Natural killer cell (primary cell): ENCODE measurements around the gene YBX2. TPM values are rescaled to one million over a fixed set of nuclear protein-coding genes. Genes with fewer than 3 reads are reported as not detected.

ENCODE experiments used
- ATAC-seq, 3 donors: fragments of 150-1000 bp in 2 of 3; fragments of 200-7000 bp in 1 of 3; cut with Tn5 transposase; 1 replicate in 1 of 3; 2 replicates in 2 of 3; pipeline ENCODE4 v1.10.0; 2021; ENCODE audit warnings: mild to moderate bottlenecking in 2 of 3, moderate library complexity in 2 of 3
- DNase-seq, 2 donors: peaks; one replicate each; pipeline versions ENCODE4 v3.0.0 to v3.0.0-alpha.2; 2013 to 2021; ENCODE audit warnings: mixed read lengths in 1 of 2
- H3K27ac ChIP-seq: one replicate; pipeline ENCODE4 v1.5.1; 2013; ENCODE audit warnings: mild to moderate bottlenecking, low read length
- H3K27me3 ChIP-seq: one replicate; pipeline ENCODE4 v1.6.1; 2013; ENCODE audit warnings: low read length; ENCODE audit not compliant: control insufficient read depth, insufficient read depth
- H3K36me3 ChIP-seq: one replicate; pipeline ENCODE4 v1.6.1; 2013; ENCODE audit warnings: low read length; ENCODE audit not compliant: control insufficient read depth, insufficient read depth
- H3K4me1 ChIP-seq: one replicate; pipeline ENCODE4 v1.6.1; 2013; ENCODE audit warnings: low read length; ENCODE audit not compliant: control insufficient read depth, insufficient read depth
- H3K4me3 ChIP-seq: one replicate; pipeline ENCODE4 v1.5.1; 2013; ENCODE audit warnings: low read length
- H3K9me3 ChIP-seq: one replicate; pipeline ENCODE4 v1.6.1; 2013; ENCODE audit warnings: low read length; ENCODE audit not compliant: control insufficient read depth, insufficient read depth
- H3K27ac Mint-ChIP-seq, 2 donors: one replicate each; pipeline ENCODE4 v1.8.0; 2022; ENCODE audit warnings: mild to moderate bottlenecking in 2 of 2, mixed read lengths in 2 of 2, moderate library complexity in 1 of 2
- H3K27me3 Mint-ChIP-seq, 2 donors: one replicate each; pipeline ENCODE4 v1.8.0; 2022; ENCODE audit warnings: low read depth in 2 of 2, mixed read lengths in 2 of 2
- H3K36me3 Mint-ChIP-seq: one replicate; pipeline ENCODE4 v1.8.0; 2022; ENCODE audit warnings: mixed read lengths
- H3K4me1 Mint-ChIP-seq, 2 donors: one replicate each; pipeline ENCODE4 v1.8.0; 2022; ENCODE audit warnings: mixed read lengths in 2 of 2
- H3K4me3 Mint-ChIP-seq: one replicate; pipeline ENCODE4 v1.8.0; 2022; ENCODE audit warnings: mild to moderate bottlenecking, moderate library complexity, mixed read lengths
- H3K9me3 Mint-ChIP-seq, 2 donors: one replicate each; pipeline ENCODE4 v1.8.0; 2022; ENCODE audit warnings: mixed read lengths in 2 of 2
- WGBS: methylation state at CpG from one replicate; pipeline ENCODE4 v1.1.7; 2013; ENCODE audit warnings: missing lambda C conversion rate; ENCODE audit not compliant: insufficient coverage; 5-methylcytosine and 5-hydroxymethylcytosine counted together
- intact Hi-C: fragments of 100-400 bp; cut with micrococcal nuclease; formaldehyde crosslinking; loops from one replicate; pipeline ENCODE4 v1.14.2; 2022
- total RNA-seq, 4 donors: library from RNA; stranded (reverse); fragments of 120-200 nt in 1 of 4; gene quantifications; one replicate each; pipeline versions ENCODE4 v1.2.3 to v1.2.4, GENCODE V29; 2013 to 2022
- TF ChIP-seq, protein P1 (sequence below): fragments of 200-600 bp; IDR thresholded peaks from one replicate; pipeline ENCODE4 v1.8.0; 2022; ENCODE audit warnings: antibody characterized with exemption

Gene YBX2
- total RNA-seq, 3 donors from 2014 or later (not counting 1 experiment from before 2014, with no cell fraction given): 0.05 TPM; not detected in 2

DNA sequence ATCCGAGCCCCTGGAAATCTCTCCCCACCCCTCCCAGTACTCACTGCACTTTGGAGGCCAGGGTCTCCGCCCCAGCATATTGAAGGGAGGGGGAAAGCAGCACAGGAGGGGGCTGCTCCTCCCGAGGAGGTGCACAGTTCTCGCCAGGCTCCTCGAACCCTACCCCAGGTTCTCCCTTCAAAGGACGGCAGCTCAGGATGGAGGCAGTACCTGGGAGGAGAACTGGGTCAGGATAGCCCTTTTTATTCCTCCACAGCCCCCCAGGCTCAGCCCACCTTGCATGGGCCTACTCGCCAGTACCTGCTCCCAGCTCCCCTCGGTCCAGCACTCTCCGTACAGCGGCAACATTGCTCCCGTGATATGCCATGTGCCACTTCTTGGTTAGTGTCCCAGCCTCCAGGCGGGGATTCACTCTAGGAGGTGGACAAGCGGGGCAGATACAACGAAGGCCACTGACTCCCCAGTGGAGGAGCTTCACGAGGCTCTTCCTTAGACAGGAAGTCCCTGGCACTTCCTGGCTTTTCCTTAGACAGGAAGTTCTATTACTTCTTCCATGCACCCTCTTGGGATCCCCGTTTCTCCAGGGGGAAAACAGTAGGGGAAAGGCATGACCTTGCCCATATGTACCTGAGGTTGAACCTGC, 22.8 kb upstream of the YBX2 start:
- Mint-ChIP-seq H3K27ac (peak overlapping the region; percentile 56 to 99), H3K27me3 (no peaks in the 10 kb centered on the region), H3K4me1 (peaks cover 17 to 35% of the 10 kb centered on the region in 2 donors), H3K9me3 (no peaks in the 10 kb centered on the region), H3K36me3 (no peaks in the 10 kb centered on the region), H3K4me3 (peak overlapping the region; percentile 49)
- intact Hi-C loops: no loop called here
- DNase-seq: no peak
- H3K4me3 ChIP-seq: no peak overlapping the region
- H3K27me3 ChIP-seq: no peaks in the 10 kb centered on the region
- peaks cover 49% of the 10 kb centered on the region for H3K36me3 ChIP-seq
- H3K27ac ChIP-seq: no peak overlapping the region
- ATAC-seq: no peak
- TF ChIP-seq, protein P1, sequence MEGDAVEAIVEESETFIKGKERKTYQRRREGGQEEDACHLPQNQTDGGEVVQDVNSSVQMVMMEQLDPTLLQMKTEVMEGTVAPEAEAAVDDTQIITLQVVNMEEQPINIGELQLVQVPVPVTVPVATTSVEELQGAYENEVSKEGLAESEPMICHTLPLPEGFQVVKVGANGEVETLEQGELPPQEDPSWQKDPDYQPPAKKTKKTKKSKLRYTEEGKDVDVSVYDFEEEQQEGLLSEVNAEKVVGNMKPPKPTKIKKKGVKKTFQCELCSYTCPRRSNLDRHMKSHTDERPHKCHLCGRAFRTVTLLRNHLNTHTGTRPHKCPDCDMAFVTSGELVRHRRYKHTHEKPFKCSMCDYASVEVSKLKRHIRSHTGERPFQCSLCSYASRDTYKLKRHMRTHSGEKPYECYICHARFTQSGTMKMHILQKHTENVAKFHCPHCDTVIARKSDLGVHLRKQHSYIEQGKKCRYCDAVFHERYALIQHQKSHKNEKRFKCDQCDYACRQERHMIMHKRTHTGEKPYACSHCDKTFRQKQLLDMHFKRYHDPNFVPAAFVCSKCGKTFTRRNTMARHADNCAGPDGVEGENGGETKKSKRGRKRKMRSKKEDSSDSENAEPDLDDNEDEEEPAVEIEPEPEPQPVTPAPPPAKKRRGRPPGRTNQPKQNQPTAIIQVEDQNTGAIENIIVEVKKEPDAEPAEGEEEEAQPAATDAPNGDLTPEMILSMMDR: no peak
- no peaks in the 10 kb centered on the region for H3K9me3 ChIP-seq
- 91% methylated on average over 14 of the region's 16 CpGs for WGBS
- H3K4me1 ChIP-seq: peaks cover 36% of the 10 kb centered on the region

GRCh38 chr17:7315570-7316235, 21.3 kb upstream of the YBX2 start:
- Mint-ChIP-seq H3K9me3 (no peaks in the 10 kb centered on the region), H3K27ac (peak overlapping the region; percentile 91 to 99), H3K4me1 (peaks cover 26 to 50% of the 10 kb centered on the region in 2 donors), H3K4me3 (peak overlapping the region; percentile 97), H3K36me3 (peaks cover 4% of the 10 kb centered on the region), H3K27me3 (no peaks in the 10 kb centered on the region)
- TF ChIP-seq, protein P1: no peak
- Histone ChIP-seq H3K4me3 (peak overlapping the region; percentile 66), H3K4me1 (peaks cover 41% of the 10 kb centered on the region), H3K36me3 (peaks cover 46% of the 10 kb centered on the region), H3K27me3 (no peaks in the 10 kb centered on the region), H3K27ac (peak overlapping the region; percentile 86), H3K9me3 (no peaks in the 10 kb centered on the region)
- DNase-seq (peak in 1 of 2 donors; percentile 17), ATAC-seq (no peak)
- intact Hi-C loops: loop anchor here (2.0 kb wide), 1 partner anchor 13 kb away; the partner anchor contains the start of gene NEURL4
- WGBS: 47% methylated on average over 28 of the region's 30 CpGs

GRCh38 chr17:7314719-7315569, 20.5 kb upstream of the YBX2 start, which contains the start of gene GPS2:
GPS2 (minus strand) TSS chr17:7315360; CDS start chr17:7315052, 308 bp downstream.
- Mint-ChIP-seq H3K9me3 (no peaks in the 10 kb centered on the region), H3K27ac (peak within 1 kb of the TSS; percentile 91 to 99), H3K27me3 (no peaks in the 10 kb centered on the region), H3K4me3 (peak within 1 kb of the TSS; percentile 97), H3K36me3 (peaks cover 12% of the 10 kb centered on the region), H3K4me1 (peaks cover 34 to 57% of the 10 kb centered on the region in 2 donors)
- H3K4me3 ChIP-seq: peak within 1 kb of the TSS; percentile 66
- H3K4me1 ChIP-seq: peaks cover 44% of the 10 kb centered on the region
- intact Hi-C loops: loop anchor here (2.0 kb wide), 1 partner anchor 14 kb away; the partner anchor contains the start of gene NEURL4
- TF ChIP-seq, protein P1: no peak
- H3K27ac ChIP-seq: peak within 1 kb of the TSS; percentile 86
- peak; percentile 94 to 95 for DNase-seq
- WGBS: under 1% methylated on average over 95 of the region's 95 CpGs
- peaks cover 48% of the 10 kb centered on the region for H3K36me3 ChIP-seq
- no peaks in the 10 kb centered on the region for H3K9me3 ChIP-seq
- peak; percentile 83 to 87 (median 86) for ATAC-seq
- H3K27me3 ChIP-seq: no peaks in the 10 kb centered on the region
